NCI-H146 treated with DMSO at 0.1 percent for 48 hours (cell line): Measurements from ENCODE around the gene GTF2IRD2.
"Not testable (repeated sequence)": the region's sequence is repeated elsewhere in the genome, so short reads cannot be mapped to it uniquely, and the experiment has no call there.

Source experiments
- DNase-seq: peaks from one replicate; lab custom pipeline; 2025; ENCODE audit not compliant: unreplicated experiment; lab: John Stamatoyannopoulos, UW

GTF2IRD2 gene

DNA sequence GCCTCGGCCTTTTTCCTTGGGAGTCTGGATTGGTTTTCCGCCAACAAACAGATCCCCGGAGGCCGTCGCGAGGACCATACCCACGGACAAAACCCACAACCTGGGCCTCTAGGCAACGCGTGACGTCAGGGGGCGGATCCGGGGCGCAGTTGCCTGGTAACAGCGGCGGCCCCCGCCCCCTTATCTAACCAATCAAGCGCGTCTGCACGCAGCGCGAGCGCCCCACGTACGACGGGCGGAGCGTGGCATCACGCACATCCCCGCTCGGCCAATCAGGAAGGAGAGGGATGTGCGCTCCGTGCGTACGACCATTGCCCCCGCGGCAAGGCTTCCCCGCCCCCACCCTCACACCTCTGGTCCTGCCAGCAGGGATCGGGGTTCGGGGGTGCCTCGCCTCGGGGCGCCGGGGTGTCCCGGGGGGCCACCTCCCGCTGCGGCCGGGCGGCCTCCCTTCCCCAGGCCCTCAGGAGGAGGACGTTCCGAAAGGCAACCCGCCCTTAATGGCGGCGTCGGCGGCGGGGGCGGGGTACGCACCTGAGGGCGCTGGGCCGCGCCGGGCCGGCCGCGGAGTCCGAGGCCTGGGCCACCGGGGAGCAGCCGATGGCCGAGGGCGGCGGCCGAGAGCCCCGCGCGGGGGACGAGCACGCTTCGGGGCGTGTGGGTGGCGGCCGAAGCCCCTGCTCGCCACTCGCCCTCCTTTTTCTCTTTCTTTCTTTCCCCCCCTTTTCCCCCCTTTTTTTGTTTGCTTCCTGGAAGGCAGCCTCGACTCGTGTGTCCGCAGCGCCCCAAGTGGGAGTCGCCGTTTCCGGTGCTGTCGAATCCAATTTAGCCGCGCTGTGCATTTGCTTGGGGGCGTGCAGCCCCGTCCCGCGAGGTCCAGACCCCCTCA is at the start of gene GTF2IRD2:
Gene GTF2IRD2 (minus strand): TSS at position 773 of the 889 bp plus-strand sequence. CDS start 15,227 bp downstream, outside the sequence.
- not testable (repeated sequence) for DNase-seq

DNA sequence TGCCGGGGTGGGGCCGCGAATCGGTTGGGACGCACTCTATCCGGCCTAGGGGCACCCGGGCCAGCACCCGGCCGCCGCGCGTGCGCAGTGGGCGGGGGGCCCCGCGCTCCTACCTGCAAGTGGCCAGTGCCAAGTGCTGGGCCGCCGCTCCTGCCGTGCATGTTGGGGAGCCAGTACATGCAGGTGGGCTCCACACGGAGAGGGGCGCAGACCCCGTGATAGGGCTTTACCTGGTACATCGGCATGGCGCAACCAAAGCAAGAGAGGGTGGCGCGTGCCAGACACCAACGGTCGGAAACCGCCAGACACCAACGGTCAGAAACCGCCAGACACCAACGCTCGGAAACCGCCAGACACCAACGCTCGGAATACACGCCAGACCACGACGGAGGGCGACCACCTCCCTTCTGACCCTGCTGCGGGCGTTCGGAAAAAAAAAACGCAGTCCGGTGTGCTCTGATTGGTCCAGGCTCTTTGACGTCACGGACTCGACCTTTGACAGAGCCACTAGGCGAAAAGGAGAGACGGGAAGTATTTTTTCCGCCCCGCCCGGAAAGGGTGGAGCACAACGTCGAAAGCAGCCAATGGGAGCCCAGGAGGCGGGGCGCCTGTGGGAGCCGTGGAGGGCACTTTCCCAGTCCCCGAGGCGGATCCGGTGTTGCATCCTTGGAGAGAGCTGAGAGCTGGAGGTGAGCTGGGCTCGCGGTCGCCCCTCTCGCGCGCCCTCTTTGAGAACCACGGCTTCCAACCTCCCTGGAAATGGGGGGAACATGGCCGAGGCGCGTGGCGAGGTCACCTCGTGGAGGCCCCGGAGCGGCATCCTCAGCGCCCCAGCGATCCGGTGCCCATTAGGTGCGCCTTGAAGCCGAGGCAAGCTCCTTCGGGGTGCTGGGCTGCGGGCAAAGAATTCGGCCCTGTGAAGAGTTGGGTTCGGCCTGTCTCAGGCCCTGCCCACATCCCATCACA is 39.0 kb upstream of the GTF2IRD2 start:
- DNase-seq = peak; percentile 34

DNA sequence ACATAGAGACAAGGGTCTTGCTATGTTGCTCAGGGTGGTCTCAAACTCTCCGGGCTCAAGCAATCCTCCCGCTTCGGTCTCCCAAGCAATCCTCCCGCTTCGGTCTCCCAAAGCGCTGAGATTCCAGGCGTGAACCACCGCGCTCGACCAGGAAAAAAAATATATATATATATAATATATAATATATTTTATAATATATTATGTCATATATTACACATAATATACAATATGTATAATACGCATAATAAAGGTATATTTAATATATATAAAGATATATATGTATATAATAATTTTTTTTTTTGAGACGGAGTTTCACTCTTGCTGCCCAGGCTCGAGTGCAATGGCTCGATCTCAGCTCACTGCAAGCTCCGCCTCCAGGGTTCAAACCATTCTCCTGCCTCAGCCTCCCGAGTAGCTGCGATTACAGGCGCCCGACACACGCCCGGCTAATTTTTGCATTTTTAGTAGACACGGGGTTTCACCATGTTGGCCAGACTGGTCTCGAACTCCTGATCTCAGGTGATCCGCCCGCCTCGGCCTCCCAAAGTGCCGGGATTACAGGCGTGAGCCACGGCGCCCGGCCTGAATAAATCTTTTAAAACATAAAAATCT is 38.2 kb upstream of the GTF2IRD2 start:
- DNase-seq = not testable (repeated sequence)

DNA sequence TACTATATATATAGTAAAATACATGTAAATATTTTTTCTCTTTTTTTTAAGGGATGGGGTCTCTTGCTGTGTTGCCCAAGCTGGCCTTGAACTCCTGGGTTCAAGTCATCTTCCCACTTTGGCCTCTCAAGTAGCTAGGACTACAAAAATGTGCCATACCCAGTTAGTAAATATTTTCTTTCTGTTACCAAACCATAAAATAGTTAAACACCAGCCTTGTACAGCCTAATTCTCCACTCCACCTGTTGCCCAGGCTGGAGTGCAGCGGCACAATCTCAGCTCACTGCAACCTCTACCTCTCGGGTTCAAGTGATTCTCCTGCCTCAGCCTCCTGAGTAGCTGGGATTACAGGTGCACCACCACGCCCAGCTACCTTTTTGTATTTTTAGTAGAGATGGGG is 33.9 kb upstream of the GTF2IRD2 start:
- not testable (repeated sequence) for DNase-seq

DNA sequence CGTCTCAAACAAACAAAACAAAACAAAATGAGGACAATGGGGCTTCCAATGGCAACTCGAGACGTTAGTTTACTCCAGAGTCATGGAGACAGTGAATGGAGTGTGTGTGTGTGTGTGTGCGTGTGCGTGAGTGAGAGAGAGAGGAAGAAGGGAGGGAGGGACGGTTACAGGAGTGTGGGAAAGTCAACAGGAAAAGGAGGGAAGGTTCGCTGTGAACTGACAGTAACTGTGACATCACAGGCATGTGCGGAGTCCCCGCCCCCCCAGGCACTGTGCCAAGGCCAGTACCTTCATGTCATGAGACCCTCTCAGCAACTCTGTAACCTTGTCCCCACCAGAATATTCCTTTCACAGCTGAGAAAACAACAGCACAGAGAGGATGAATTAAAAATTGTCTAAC is 30.7 kb upstream of the GTF2IRD2 start:
- not testable (repeated sequence) for DNase-seq

DNA sequence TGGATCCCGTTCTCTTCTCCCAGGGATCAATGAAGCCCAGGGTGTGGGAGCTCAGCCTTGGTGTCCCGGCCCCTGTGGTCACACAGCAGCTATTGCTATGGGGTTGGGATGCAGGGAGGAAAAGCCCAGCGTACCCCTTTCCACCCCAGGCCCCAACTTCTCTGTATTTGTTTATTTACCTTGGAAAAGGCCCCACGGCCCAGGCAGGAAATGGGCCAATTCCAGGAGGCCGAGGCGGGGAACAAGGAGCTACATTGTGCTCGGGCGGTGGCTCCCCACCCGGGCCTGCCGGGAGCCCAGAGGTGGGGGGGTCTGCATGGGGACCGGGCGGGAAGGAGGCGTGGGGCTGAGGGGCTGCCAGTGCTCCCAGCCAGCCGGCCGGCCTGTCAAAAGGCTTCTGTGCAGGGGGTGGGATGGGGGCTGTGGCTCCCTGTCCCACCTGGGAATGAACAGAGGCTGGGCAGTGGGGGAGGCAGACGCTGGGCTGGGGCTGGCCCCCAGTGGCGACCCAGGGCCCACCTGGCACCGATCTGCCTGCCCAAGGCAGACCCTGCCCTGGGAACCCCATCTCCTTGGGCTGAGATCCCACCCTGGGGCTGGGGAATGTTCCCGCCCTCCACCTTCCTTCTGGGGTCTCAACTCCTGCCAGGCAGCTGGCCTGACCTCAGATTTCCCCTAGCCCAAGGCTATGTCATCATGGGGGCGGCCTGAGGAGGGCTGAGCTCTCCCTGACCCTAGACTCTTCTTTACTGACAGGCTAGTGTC is 23.5 kb upstream of the GTF2IRD2 start:
- DNase-seq = not testable (repeated sequence)

DNA sequence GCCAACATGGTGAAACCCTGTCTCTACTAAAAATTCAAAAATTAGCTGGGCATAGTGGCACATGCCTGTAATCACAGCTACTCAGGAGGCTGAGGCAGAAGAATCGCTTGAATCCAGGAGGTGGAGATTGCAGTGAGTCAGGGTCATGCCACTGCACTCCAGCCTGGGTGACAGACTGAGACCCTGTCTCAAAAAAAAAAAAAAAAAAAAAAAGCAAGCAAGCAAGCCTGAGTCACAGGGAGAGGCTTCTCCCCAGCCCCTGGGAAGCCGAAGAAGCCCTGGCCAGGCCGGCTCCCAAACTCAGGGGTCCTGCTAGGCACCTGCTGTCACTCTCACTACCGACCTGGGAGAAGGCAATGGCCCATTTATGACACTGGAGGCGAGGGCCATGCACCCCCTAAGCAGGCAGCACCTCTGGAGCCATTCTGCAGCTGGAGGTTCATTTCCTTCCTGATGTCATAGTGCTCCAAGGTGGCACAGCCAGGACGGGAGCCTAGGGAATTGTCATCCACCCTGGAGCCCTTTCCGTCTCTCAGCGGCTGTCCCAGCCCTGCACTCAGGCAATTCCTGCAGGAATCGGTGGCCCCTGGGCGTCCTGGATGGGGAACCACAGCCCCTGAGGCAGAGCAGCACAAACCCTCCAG is 22.8 kb upstream of the GTF2IRD2 start:
- DNase-seq = not testable (repeated sequence)

DNA sequence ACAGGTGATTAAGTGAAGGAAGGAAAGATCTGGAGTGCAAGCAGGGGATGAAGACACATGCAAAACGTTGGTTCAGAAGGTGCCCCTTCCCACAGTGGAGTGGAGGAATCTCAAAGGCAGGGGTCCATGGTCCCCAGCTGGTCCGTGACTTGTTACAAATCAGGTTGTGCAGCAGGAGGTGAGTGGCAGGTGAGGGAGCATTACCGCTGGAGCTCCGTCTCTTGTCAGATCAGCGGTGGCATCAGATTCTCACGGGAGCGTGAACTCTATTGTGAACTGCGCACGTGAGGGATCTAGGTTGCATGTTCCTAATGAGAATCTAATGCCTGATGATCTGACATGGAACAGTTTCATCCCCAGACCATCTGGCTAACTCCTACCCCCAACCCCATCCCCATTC is 21.1 kb upstream of the GTF2IRD2 start:
- not testable (repeated sequence) for DNase-seq

DNA sequence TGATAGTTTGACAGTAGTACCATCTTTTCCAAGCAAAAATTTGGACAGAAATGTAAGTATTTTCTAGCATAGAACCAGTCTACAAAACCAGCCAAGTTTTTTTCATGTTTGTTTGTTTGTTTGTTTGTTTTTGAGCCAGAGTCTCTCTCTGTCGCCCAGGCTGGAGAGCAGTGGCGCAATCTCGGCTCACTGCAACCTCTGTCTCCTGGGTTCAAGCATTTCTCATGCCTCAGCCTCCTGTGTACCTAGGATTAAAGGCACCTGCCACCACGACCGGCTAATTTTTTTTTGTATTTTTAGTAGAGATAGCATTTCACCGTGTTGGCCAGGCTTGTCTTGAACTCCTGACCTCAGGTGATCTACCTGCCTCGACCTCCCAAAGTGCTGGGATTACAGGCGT is 14.4 kb upstream of the GTF2IRD2 start:
- DNase-seq = not testable (repeated sequence)

DNA sequence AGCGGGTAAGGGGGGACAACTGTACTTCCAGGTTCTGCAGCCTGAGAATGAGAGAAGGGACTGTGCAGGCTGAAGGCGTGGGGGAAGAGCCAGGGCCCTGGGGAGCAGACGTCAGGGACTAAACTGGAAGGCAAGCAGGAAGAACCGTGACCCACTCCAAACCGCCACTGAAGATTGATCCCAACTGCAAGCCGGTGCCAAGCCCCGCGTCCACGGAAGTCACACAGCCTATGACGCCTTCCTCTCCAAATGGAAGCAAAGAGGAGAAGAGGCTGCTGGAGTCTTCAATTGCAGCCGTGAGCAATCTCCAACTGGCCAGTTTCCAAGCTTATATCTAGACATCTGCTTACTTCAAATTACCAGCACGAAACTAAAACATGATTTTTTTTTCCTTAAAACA is 1.6 kb downstream of the GTF2IRD2 start:
- not testable (repeated sequence) for DNase-seq

DNA sequence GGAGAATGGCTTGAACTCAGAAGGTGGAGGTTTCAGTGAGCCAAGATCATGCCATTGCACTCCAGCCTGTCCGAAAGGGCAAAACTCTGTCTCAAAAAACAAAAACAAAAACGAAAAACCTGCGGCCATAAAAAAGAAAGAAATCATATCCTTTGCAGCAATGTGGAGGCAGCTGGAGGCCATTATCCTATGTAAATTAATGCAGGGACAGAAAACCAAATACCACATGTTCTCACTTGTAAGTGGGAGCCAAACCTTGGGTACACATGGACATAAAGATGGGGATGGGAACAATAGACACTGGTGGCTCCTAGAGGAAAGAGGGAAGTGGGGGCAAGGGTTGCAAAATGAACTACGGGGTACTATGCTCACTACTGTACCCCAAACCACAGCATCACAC is 21.0 kb downstream of the GTF2IRD2 start:
- DNase-seq = not testable (repeated sequence)

DNA sequence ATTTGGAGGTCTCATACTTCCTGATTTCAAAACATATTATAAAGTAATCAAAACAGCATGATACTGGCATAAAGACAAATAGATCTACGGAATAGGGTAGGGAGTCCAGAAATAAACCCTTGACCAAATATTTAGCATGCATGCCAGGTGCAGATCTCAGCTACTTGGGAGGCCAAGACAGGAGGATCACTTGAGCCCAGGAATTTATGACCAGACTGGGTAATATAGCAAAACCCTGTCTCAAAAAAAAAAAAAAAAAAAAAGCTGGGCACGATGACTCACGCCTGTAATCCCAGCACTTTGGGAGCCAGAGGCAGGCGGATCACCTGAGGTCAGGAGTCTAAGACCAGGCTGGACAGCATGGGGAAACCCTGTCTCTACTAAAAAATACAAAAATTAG is 21.4 kb downstream of the GTF2IRD2 start:
- DNase-seq = not testable (repeated sequence)

DNA sequence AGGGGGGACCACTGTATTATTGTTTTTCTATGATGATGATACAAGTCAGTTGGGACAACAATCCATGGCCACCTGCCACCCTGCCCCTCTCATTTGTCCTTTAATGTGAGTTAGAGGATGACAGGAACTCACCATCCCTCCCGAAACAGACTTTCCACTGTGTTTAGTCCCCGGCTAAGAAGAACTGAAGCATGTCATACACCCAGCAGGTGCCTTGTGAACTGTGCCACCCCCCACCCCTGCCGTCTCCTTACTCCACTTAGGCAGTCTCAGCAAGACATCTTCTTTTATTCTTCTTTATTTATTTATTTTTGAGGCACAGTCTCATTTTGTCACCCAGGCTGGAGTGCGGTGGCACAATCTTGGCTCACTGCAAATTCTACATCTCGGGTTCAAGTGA is 30.1 kb downstream of the GTF2IRD2 start:
- not testable (repeated sequence) for DNase-seq

DNA sequence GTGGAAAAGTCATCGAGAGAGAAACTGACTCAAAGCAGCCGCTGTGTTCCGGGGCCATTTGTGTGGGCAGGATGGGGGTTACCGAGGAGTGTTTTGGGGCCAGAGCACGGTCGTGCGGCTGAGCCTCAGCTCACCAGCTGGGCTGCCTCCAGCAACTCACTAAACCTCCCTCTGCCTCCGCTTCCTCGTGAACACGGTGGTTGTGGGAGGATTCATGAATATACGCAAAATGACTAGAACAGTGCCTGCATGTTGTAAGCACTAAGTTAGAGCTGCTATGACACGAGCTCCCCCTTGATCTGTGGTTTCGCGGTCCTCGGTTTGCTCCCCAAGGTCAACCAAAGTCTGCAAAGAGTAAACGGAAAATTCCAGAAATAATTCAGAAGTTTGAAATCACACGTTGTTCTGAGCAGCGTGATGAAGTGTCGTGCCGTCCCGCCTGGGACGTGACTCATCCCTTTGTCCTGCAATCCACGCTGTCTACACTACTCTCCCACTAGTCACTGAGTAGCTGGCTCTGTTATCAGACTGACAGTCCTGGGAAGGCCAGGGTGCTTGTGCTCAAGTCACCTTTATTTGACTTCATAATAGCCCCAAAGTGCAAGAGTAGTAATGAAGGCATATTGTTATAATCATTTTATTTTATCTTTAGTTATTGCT is 31.1 kb downstream of the GTF2IRD2 start:
- DNase-seq = not testable (repeated sequence)

DNA sequence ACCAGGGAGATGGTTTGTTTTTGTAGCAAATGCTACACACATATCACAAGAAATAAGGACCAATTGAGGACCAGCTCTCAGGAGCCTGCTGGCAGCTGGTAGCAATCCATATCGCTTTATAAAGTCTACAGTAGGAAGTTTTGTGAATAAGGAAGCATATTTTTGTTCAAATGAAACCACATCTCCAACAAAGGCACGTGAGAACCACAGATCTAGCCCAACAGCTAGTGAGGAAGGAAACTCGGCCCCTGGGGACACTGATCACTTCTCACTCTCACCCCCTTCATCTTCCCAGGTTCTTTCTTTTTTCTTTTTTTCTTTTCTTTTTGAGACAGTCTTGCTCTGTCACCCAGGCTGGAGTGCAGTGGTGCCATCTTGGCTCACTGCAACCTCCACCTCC is 35.5 kb downstream of the GTF2IRD2 start:
- not testable (repeated sequence) for DNase-seq

DNA sequence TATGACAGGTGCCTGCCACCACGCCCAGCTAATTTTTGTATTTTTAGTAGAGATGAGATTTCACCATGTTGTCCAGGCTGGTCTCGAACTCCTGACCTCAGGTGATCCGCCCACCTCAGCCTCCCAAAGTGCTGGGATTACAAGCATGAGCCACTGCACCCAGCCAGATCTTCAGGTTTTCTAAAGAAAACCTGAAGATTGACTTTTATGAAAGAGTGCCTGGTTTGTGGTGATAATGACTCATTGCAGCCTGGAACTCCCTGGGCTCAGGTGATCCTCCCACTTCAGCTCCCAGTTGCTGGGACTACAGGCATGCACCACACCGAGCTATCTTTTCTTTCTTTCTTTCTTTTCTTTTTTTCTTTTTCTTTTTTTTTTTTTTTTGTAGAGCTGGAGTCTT is 52.8 kb downstream of the GTF2IRD2 start:
- not testable (repeated sequence) for DNase-seq

DNA sequence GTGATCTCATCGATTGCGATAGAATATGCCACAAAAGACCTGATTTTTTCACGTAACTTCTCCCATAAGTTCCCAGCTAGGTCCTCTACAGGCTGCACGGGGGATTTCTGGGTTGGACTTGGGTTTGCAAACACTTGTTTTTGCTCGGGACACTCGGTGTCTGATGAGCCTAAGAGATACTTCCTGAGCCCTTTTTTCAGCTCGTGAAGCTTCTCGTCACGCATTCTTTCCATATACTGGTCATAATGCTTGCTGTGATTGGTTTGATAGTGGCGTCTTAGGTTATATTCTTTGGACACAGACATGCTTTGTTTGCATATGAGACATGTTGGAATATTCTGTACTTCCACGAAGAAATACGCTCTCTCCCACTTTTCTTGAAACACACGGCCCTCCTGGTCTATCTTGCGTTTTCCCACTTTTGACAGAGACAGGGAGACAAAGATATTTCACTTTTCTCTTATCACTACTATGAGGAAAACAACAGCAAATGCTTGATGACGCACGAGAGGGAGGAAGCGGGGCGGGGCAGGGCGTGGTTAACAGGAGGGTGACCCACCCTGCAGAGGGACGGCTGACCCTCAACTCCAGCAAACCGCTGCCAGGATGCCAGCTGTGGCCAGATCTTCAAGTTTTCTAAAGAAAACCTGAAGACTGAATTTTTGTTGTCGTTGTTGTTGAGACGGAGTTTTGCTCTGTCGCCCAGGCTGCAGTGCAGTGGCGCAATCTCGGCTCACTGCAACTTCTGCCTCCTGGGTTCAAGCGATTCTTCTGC is 53.4 kb downstream of the GTF2IRD2 start:
- not testable (repeated sequence) for DNase-seq

DNA sequence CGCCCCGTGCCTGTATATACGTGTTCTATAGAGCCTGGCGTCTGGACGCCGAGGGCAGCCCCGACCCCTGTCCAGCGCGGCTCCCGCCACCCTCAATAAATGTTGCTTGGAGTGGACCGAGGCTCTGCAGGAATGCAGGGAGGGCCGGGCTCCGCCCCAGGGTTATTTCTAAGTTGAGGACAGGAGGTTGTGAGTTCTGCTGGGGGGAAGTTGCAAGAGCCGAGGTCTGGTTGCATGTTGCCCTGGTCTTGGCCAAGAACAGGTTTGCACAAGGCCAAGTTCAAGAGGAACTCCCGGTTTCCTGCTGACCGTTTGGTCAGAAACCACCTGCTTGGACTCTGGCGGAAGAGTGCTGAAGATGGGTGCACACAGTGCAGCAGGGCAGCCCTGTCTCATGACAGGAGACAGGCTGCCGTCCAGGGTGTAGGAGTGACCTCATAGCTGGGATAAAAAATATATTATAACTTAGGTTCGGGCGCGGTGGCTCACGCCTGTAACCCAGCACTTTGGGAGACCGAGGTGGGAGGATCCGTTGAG is 62.1 kb downstream of the GTF2IRD2 start:
- DNase-seq = not testable (repeated sequence)
